PC-3 (cell line): ENCODE results near the gene ATL1.

Experiments used
- EZH2 ChIP-seq: fragments of 300-600 bp; sonication (generic); IDR thresholded peaks from one replicate; pipeline ENCODE4 v1.6.1; 2017; ENCODE audit warnings: antibody characterized with exemption, mild to moderate bottlenecking, low read length; ENCODE audit not compliant: unreplicated experiment
- TF ChIP-seq, protein P1 (sequence below): fragments of 300-600 bp; sonication (generic); conservative IDR thresholded peaks from 2 replicates; pipeline ENCODE4 v1.5.1; 2017; ENCODE audit warnings: antibody characterized with exemption, low read depth, mild to moderate bottlenecking, low read length

DNA sequence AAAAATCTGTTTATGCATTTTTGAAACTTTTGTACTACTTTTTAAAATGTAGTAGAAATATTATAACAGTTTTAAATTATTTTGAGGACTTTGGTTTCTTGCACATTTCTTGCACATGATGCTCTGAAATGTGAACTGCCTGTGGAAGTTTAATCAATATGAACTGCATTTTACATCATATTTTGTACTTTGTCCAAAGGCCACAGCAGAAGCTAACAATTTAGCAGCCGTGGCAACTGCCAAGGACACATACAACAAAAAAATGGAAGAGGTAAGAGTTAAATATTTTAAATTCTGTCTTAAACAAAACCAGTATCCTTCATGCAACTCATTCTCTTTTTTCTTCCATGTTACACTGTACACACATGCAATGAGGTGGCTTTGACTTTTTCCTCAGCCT, 63.0 kb downstream of the ATL1 start:
- TF ChIP-seq, protein P1, sequence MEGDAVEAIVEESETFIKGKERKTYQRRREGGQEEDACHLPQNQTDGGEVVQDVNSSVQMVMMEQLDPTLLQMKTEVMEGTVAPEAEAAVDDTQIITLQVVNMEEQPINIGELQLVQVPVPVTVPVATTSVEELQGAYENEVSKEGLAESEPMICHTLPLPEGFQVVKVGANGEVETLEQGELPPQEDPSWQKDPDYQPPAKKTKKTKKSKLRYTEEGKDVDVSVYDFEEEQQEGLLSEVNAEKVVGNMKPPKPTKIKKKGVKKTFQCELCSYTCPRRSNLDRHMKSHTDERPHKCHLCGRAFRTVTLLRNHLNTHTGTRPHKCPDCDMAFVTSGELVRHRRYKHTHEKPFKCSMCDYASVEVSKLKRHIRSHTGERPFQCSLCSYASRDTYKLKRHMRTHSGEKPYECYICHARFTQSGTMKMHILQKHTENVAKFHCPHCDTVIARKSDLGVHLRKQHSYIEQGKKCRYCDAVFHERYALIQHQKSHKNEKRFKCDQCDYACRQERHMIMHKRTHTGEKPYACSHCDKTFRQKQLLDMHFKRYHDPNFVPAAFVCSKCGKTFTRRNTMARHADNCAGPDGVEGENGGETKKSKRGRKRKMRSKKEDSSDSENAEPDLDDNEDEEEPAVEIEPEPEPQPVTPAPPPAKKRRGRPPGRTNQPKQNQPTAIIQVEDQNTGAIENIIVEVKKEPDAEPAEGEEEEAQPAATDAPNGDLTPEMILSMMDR: no peak
- no peak for TF ChIP-seq EZH2
